ENCODE results near the gene TTC28. TPM values are rescaled to one million over a fixed set of nuclear protein-coding genes. Genes with fewer than 3 reads are reported as not detected.

TTC28 gene
- total RNA-seq, 1 donor from 2014 or later = 46.2 TPM

GRCh38 chr22:28072066-28072465 lies 607.6 kb downstream of the TTC28 start:
- H3K36me3 ChIP-seq = no peaks in the 10 kb centered on the region
- H3K4me3 Mint-ChIP-seq = no peak overlapping the region
- no peak overlapping the region for H3K4me2 ChIP-seq
- H3K79me2 ChIP-seq (ENCODE audit: low read depth) = no peaks in the 10 kb centered on the region
- no peak overlapping the region for H3K27ac ChIP-seq
- no peak for TF ChIP-seq EZH2 (IDR thresholded peaks at IDR 0.05)
- TF ChIP-seq EZH2phosphoT487 (IDR thresholded peaks at IDR 0.05) = no peak
- no peak for TF ChIP-seq CTCF (IDR thresholded peaks at IDR 0.05)
- no peaks in the 10 kb centered on the region for H3K9me3 Mint-ChIP-seq
- no peaks in the 10 kb centered on the region for H3K4me1 ChIP-seq
- H3K9ac ChIP-seq = no peak overlapping the region
- H3K27ac Mint-ChIP-seq = no peak overlapping the region
- peaks cover 20% of the 10 kb centered on the region for H3K4me1 Mint-ChIP-seq
- no peak for DNase-seq (ENCODE audit: low spot score)
- H3K27me3 Mint-ChIP-seq (ENCODE audit: insufficient read depth, low read depth) = peaks cover 3% of the 10 kb centered on the region
- no peaks in the 10 kb centered on the region for H3F3A ChIP-seq (ENCODE audit: low read depth)
- peaks cover 23% of the 10 kb centered on the region for H3K36me3 Mint-ChIP-seq
- H3K27me3 ChIP-seq = no peaks in the 10 kb centered on the region
- no peak overlapping the region for H2AFZ ChIP-seq (replicated peaks)
- H4K20me1 ChIP-seq (ENCODE audit: low read depth) = no peaks in the 10 kb centered on the region
- H3K4me3 ChIP-seq = no peak overlapping the region
- no peaks in the 10 kb centered on the region for H3K9me3 ChIP-seq (ENCODE audit: low read depth)

GRCh38 chr22:28068826-28069225 lies 610.8 kb downstream of the TTC28 start:
- no peaks in the 10 kb centered on the region for H3K9me3 ChIP-seq (ENCODE audit: low read depth)
- H3K27me3 ChIP-seq = no peaks in the 10 kb centered on the region
- no peak overlapping the region for H3K27ac ChIP-seq
- H2AFZ ChIP-seq (replicated peaks) = no peak overlapping the region
- H3K4me1 Mint-ChIP-seq = peaks cover 17% of the 10 kb centered on the region
- no peak overlapping the region for H3K27ac Mint-ChIP-seq
- H3K79me2 ChIP-seq (ENCODE audit: low read depth) = no peaks in the 10 kb centered on the region
- no peaks in the 10 kb centered on the region for H3K36me3 ChIP-seq
- no peaks in the 10 kb centered on the region for H3K27me3 Mint-ChIP-seq (ENCODE audit: insufficient read depth, low read depth)
- no peaks in the 10 kb centered on the region for H3K4me1 ChIP-seq
- H3K4me3 Mint-ChIP-seq = no peak overlapping the region
- H3K4me3 ChIP-seq = no peak overlapping the region
- no peak overlapping the region for H3K9ac ChIP-seq
- H3K9me3 Mint-ChIP-seq = no peaks in the 10 kb centered on the region
- H4K20me1 ChIP-seq (ENCODE audit: low read depth) = no peaks in the 10 kb centered on the region
- peaks cover 31% of the 10 kb centered on the region for H3K36me3 Mint-ChIP-seq
- no peak for DNase-seq (ENCODE audit: low spot score)
- no peak for TF ChIP-seq EZH2 (IDR thresholded peaks at IDR 0.05)
- no peak for TF ChIP-seq CTCF (IDR thresholded peaks at IDR 0.05)
- TF ChIP-seq EZH2phosphoT487 (IDR thresholded peaks at IDR 0.05) = no peak
- no peaks in the 10 kb centered on the region for H3F3A ChIP-seq (ENCODE audit: low read depth)
- no peak overlapping the region for H3K4me2 ChIP-seq

GRCh38 chr22:28064920-28065319 lies 614.7 kb downstream of the TTC28 start:
- no peaks in the 10 kb centered on the region for H3K79me2 ChIP-seq (ENCODE audit: low read depth)
- TF ChIP-seq CTCF (IDR thresholded peaks at IDR 0.05) = no peak
- TF ChIP-seq EZH2 (IDR thresholded peaks at IDR 0.05) = no peak
- no peak for TF ChIP-seq EZH2phosphoT487 (IDR thresholded peaks at IDR 0.05)
- no peak overlapping the region for H3K4me2 ChIP-seq
- H3K9ac ChIP-seq = no peak overlapping the region
- H3K27ac ChIP-seq = no peak overlapping the region
- H3K27ac Mint-ChIP-seq = no peak overlapping the region
- H4K20me1 ChIP-seq (ENCODE audit: low read depth) = no peaks in the 10 kb centered on the region
- no peaks in the 10 kb centered on the region for H3F3A ChIP-seq (ENCODE audit: low read depth)
- DNase-seq (ENCODE audit: low spot score) = no peak
- H3K9me3 Mint-ChIP-seq = peaks cover 14% of the 10 kb centered on the region
- H3K4me3 ChIP-seq = no peak overlapping the region
- H3K9me3 ChIP-seq (ENCODE audit: low read depth) = no peaks in the 10 kb centered on the region
- H2AFZ ChIP-seq (replicated peaks) = no peak overlapping the region
- peaks cover 15% of the 10 kb centered on the region for H3K4me1 Mint-ChIP-seq
- H3K4me3 Mint-ChIP-seq = no peak overlapping the region
- H3K27me3 Mint-ChIP-seq (ENCODE audit: insufficient read depth, low read depth) = no peaks in the 10 kb centered on the region
- H3K27me3 ChIP-seq = no peaks in the 10 kb centered on the region
- no peaks in the 10 kb centered on the region for H3K4me1 ChIP-seq
- no peaks in the 10 kb centered on the region for H3K36me3 ChIP-seq
- peaks cover 39% of the 10 kb centered on the region for H3K36me3 Mint-ChIP-seq
